ENCODE results near the gene CENPO. TPM values are rescaled to one million over a fixed set of nuclear protein-coding genes. Genes with fewer than 3 reads are reported as not detected.
A peak's percentile ranks its signal among the peaks of the same experiment; 100 is the strongest.

Gene CENPO, protein sequence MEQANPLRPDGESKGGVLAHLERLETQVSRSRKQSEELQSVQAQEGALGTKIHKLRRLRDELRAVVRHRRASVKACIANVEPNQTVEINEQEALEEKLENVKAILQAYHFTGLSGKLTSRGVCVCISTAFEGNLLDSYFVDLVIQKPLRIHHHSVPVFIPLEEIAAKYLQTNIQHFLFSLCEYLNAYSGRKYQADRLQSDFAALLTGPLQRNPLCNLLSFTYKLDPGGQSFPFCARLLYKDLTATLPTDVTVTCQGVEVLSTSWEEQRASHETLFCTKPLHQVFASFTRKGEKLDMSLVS
- polyA plus RNA-seq (2012; ENCODE audit: insufficient read depth, insufficient read length, low read depth): 11.8 TPM

DNA sequence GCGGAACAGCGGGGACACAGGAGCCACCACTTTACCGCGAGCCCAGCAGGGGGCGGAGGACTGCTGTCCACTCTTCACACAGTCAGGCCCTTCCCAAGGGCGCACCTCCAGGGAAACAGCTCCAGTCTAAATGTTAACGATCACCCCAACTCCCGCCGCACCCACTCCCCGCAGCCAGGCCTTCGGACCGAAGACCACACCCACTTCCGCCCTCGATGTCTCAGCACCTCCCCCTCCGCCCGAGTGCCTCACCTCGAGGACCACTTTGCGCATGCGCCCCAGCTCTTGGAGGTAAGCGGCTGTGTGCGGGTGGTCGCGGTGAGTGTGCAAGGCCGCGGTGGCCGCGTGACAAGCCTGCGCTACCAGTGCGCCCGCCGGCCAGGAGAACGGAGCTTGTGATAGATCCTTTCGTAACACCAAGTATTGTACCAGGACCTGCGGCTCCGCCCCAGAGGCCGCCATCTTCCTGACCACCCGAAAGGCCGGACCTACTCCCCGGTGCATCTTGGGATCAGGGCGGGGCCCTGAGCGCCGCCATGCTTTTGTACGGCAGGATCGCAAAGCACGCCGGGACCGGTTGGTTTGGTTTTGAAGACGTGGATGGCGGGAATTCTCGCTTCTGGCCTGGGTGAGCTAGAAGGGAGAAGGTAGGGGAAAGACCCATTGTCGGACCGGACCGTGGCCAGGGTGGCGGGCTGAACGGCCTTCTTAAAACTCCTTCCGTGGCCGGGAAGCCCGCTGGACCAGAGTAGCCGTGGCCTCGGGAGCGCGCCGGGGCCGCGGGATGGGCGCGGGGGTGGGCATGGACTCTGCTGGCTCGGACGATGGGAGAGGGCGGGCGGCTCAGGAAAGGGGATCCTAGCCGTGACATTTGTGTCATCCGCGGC is at the start of gene CENPO, which contains the start of gene PTRHD1:
Gene CENPO, plus strand, starts transcription at position 552 of the 887 bp plus-strand sequence. CDS start 495 bp downstream, outside the sequence.
Gene PTRHD1, minus strand, starts transcription at position 518 of the 887 bp plus-strand sequence. Its CDS starts 14 bp downstream, at position 504.
- H3K36me3 ChIP-seq: peaks cover 30% of the 10 kb centered on the region
- no peaks in the 10 kb centered on the region for H3K9me3 ChIP-seq
- H3K4me3 ChIP-seq (ENCODE audit: low read depth, low read length): peak within 1 kb of the TSS; percentile 83
- no peaks in the 10 kb centered on the region for H3K4me1 ChIP-seq
- DNase-seq: peak; percentile 98
- H3K27me3 ChIP-seq: no peaks in the 10 kb centered on the region
- TF ChIP-seq, protein P1, sequence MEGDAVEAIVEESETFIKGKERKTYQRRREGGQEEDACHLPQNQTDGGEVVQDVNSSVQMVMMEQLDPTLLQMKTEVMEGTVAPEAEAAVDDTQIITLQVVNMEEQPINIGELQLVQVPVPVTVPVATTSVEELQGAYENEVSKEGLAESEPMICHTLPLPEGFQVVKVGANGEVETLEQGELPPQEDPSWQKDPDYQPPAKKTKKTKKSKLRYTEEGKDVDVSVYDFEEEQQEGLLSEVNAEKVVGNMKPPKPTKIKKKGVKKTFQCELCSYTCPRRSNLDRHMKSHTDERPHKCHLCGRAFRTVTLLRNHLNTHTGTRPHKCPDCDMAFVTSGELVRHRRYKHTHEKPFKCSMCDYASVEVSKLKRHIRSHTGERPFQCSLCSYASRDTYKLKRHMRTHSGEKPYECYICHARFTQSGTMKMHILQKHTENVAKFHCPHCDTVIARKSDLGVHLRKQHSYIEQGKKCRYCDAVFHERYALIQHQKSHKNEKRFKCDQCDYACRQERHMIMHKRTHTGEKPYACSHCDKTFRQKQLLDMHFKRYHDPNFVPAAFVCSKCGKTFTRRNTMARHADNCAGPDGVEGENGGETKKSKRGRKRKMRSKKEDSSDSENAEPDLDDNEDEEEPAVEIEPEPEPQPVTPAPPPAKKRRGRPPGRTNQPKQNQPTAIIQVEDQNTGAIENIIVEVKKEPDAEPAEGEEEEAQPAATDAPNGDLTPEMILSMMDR (IDR thresholded peaks at IDR 0.05; ENCODE audit: low read depth, low read length): peak; percentile 64

DNA sequence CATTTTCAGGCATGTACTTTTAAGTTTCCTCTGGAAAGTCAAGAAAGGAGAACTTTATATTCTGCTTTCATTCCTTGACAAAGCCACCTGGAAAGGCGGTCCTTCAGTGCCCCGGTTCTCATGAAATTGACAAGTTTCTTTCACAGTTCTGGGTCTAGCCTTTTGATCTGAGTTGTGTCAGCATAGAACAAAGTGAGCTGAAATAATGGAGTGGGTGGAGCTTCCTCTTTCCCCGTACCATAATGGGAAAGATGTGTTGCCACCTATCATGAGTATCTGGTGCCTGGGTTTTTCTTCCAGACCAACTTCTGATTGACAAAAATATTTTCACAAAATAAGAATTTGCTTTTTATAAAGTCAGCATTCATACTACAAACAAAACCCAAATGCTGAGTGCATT is 49.3 kb upstream of the CENPO start:
- no peak for DNase-seq
- H3K4me1 ChIP-seq: peaks cover 13% of the 10 kb centered on the region
- no peaks in the 10 kb centered on the region for H3K9me3 ChIP-seq
- H3K27me3 ChIP-seq: no peaks in the 10 kb centered on the region
- no peaks in the 10 kb centered on the region for H3K36me3 ChIP-seq
- H3K4me3 ChIP-seq (ENCODE audit: low read depth, low read length): no peak overlapping the region
- TF ChIP-seq, protein P1 (IDR thresholded peaks at IDR 0.05; ENCODE audit: low read depth, low read length): no peak

DNA sequence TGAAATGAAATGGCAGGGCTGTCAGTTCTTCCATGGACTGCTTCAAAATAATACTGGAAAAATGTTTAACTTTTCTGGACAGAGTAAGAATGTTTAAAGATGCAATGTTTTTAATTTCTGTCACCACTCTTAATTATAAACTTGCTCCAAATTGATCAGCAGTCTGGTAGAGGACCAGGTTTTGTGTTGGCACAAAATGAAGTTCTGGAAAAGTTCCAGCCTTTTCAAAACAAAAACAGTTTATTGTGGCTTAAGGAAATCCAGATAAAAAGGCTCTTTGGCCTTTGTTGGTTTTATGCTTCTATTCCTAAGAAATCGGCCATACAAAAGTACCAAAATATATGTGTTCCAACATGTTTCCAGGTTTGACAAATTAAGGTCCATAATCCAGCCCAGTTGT is 48.9 kb upstream of the CENPO start:
- Histone ChIP-seq H3K9me3 (no peaks in the 10 kb centered on the region), H3K4me3 (ENCODE audit: low read depth, low read length) (no peak overlapping the region), H3K27me3 (no peaks in the 10 kb centered on the region), H3K36me3 (no peaks in the 10 kb centered on the region), H3K4me1 (peaks cover 13% of the 10 kb centered on the region)
- TF ChIP-seq, protein P1 (IDR thresholded peaks at IDR 0.05; ENCODE audit: low read depth, low read length): no peak
- no peak for DNase-seq

DNA sequence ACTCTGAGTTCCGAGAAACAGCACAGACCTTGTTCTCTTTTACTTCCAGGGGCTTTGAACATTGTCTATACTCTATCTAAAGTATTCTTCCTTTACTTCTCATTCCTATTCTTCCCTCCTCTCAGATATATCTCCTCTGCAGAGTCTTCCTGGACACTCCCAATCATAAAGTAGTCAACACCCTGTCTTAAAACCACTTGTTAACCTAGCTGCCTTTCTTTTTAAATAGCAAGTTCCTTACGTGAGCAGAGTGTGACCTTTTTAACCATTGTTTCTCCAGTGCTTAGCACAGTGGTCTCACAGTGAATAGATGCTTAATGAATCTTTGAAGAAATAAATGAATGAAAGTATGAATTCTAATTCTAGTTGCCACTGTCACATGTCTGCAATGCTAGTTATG is 47.4 kb upstream of the CENPO start:
- Histone ChIP-seq H3K4me3 (ENCODE audit: low read depth, low read length) (no peak overlapping the region), H3K36me3 (no peaks in the 10 kb centered on the region), H3K27me3 (no peaks in the 10 kb centered on the region), H3K9me3 (no peaks in the 10 kb centered on the region), H3K4me1 (peaks cover 13% of the 10 kb centered on the region)
- no peak for DNase-seq
- TF ChIP-seq, protein P1 (IDR thresholded peaks at IDR 0.05; ENCODE audit: low read depth, low read length): no peak

DNA sequence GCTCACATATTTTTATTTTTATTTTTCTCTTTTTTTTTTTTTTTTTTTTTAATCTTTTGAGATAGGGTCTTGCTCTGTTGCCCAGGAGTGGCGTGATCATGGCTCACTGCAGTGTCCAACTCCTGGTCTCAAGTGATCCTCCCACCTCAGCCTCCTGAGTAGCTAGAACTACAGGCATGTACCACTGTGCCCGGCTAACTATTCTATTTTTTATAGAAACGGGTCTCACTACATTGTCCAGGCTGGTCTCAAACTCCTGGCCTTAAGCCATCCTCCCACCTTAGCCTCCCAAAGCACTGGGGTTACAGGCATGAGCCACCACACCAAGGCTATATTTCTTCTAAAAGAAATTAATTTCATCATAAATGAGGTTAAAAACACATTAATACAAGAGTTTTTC is 45.9 kb upstream of the CENPO start:
- no peak for DNase-seq
- TF ChIP-seq, protein P1 (IDR thresholded peaks at IDR 0.05; ENCODE audit: low read depth, low read length): no peak
- Histone ChIP-seq H3K4me1 (peaks cover 7% of the 10 kb centered on the region), H3K27me3 (no peaks in the 10 kb centered on the region), H3K36me3 (no peaks in the 10 kb centered on the region), H3K4me3 (ENCODE audit: low read depth, low read length) (no peak overlapping the region), H3K9me3 (no peaks in the 10 kb centered on the region)
